Measurements from ENCODE around the gene OVOL2. TPM values are rescaled to one million over a fixed set of nuclear protein-coding genes. Genes with fewer than 3 reads are reported as not detected.

OVOL2 gene
- total and polyA plus RNA-seq, 2 experiments from 2014 or later: 11.2 to 11.5 TPM

DNA sequence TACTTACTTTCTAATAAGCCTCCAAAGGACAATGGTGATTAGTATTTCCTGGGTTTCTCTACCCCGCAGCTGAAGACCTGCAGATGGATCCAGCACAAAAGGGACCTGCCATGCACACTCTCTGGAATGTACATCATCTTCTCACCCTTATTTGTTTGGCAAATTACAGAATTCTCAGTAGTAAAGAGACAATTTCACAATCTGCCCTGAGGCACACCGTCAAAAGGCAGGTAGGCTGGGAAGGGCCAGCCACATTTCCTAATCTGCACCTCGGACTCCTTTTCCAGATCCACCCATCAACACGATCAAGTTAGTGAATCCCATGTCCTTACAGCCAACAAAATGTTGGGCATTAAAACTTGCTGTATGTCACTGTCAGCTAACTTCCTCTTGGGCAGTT lies 4.9 kb downstream of the OVOL2 start (continued):
- TF ChIP-seq ZNF462 (CRISPR knock-in tag; IDR thresholded peaks at IDR 0.05) (no peak), EZH2 (IDR thresholded peaks at IDR 0.05; ENCODE audit: low read depth, unreplicated experiment) (no peak), JUNB (IDR thresholded peaks at IDR 0.05; ENCODE audit: unreplicated experiment) (no peak)

- H3K4me1 Mint-ChIP-seq: peaks cover 9% of the 10 kb centered on the region
- H4K20me1 ChIP-seq (replicated peaks; ENCODE audit: insufficient read depth): peaks cover 4% of the 10 kb centered on the region; the same call in 1 of the 2 replicates
- no peak overlapping the region for H3K4me3 ChIP-seq
- no peak overlapping the region for H2AFZ ChIP-seq
- no peaks in the 10 kb centered on the region for H3K9me2 ChIP-seq (ENCODE audit: insufficient read depth)
- ATAC-seq (no peak), DNase-seq (ENCODE audit: low spot score) (no peak)
- H3K36me3 Mint-ChIP-seq (ENCODE audit: low read depth): peaks cover 8% of the 10 kb centered on the region
- no peak overlapping the region for H3K4me2 ChIP-seq
- peaks cover 14% of the 10 kb centered on the region for H3K27me3 ChIP-seq (ENCODE audit: insufficient read depth)
- peaks cover 12% of the 10 kb centered on the region for H3K4me1 ChIP-seq (ENCODE audit: insufficient read depth)
- no peaks in the 10 kb centered on the region for H3K9me3 Mint-ChIP-seq
- peaks cover 8% of the 10 kb centered on the region for H3K27me3 Mint-ChIP-seq (ENCODE audit: insufficient read depth, low read depth, poor library complexity)
- H3K4me3 Mint-ChIP-seq: no peak overlapping the region
- no peak overlapping the region for H3K27ac ChIP-seq (ENCODE audit: low read depth)
- no peak for TF ChIP-seq ZNF462 (CRISPR knock-in tag; IDR thresholded peaks at IDR 0.05)
- TF ChIP-seq ZNF331 (CRISPR knock-in tag; IDR thresholded peaks at IDR 0.05; ENCODE audit: low read depth): no peak
- no peak for TF ChIP-seq CREB1 (CRISPR knock-in tag; IDR thresholded peaks at IDR 0.05; ENCODE audit: low read depth)
- no peak for TF ChIP-seq EZH2phosphoT487 (IDR thresholded peaks at IDR 0.05; ENCODE audit: unreplicated experiment)
- no peaks in the 10 kb centered on the region; the same call in 1 of the 2 replicates for H3F3A ChIP-seq (replicated peaks; ENCODE audit: low read depth)
- no peaks in the 10 kb centered on the region for H3K36me3 ChIP-seq (ENCODE audit: insufficient read depth)
- no peak overlapping the region for H3K27ac Mint-ChIP-seq
- H3K79me2 ChIP-seq (replicated peaks; ENCODE audit: insufficient read depth): 0 out of 2 replicates have a peak, but pooled peaks cover 3% of the 10 kb centered on the region
Measured at GRCh38 chr20:18050628-18051027, 7.1 kb downstream of the OVOL2 start.
